ENCODE measurements around the gene LIPK.
A peak's percentile ranks its signal among the peaks of the same experiment; 100 is the strongest.
"Not testable (repeated sequence)": the region's sequence is repeated elsewhere in the genome, so short reads cannot be mapped to it uniquely, and the experiment has no call there.

Gene LIPK, protein sequence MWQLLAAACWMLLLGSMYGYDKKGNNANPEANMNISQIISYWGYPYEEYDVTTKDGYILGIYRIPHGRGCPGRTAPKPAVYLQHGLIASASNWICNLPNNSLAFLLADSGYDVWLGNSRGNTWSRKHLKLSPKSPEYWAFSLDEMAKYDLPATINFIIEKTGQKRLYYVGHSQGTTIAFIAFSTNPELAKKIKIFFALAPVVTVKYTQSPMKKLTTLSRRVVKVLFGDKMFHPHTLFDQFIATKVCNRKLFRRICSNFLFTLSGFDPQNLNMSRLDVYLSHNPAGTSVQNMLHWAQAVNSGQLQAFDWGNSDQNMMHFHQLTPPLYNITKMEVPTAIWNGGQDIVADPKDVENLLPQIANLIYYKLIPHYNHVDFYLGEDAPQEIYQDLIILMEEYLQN

DNA sequence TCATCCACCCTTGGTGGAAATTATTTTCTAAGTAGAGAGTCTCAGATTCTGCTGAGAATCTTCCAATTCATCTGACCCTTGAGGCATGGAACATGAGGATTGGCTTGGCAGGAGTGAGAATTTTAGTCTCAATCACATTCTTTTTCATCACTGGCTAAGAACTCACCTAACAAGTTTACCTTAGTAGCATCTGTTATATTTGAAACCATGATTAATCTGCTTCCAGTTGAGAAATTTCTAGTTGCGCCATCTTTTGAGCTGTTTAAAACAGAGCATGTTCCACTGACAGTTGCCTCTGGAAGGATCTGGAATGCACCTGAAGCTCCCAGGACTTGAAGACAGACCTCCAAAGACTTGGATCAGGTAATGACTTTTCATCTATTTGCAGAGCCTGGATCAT is at the start of gene LIPK:
TSS of gene LIPK (plus strand) at position 292 of the 400 bp plus-strand sequence. CDS start 18,295 bp downstream, outside the sequence.
- DNase-seq = no peak

DNA sequence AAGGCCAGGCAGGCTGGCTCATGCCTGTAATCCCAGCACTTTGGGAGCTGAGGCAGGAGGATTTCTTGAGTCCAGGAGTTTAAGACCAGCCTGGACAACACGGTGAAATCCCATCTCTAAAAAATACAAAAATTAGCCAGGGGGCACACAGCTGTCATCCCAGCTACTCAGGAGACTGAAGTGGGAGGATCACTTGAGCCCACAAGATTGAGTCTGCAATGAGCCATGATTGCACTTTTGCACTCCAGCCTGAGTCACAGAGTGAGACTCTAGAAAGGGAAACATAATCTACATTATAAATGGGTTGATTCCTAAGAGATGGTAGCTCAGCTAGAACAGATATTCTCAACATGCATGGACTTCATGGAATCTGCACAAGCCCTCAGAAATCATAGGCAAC is 48.1 kb upstream of the LIPK start:
- DNase-seq = no peak

DNA sequence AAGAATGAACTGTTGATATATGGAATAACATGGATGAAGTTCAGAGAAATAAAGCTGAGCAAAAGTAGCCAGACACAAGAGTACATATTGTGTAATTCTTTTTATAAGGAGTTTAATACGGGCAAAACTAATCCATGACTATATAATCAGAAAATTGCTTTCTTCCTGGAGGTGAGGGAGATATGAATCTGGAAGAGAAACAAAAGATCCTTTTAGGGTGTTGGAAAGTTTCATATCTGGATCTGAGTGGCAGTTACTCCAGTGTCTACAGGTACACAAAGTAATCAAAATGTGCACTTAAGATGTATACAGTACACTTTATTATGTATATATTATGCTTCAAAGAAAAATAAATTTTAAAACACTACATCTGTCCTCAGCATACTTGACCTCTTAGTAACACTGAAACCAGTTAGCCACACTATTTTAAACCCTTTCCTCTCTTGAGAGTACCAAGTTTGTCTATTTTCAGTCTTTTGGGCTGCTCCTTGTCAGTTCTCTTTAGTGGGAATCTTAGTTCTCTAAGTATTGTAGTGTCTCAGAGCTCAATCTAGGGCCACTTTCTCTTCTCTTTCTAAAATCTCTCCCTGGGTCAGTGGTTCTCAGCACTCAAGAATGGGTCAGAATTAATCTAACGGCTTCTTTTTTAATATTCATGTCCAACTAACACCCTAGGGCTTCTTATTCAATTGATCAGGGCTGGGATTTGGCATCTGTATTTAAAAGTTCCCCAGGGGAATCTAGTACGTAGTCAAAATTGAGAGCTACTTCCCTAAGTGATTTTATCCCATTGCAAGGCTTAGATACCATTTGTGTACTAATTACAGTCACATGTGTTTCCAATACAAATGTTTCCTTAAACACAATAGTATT is 46.1 kb upstream of the LIPK start:
- DNase-seq = no peak

DNA sequence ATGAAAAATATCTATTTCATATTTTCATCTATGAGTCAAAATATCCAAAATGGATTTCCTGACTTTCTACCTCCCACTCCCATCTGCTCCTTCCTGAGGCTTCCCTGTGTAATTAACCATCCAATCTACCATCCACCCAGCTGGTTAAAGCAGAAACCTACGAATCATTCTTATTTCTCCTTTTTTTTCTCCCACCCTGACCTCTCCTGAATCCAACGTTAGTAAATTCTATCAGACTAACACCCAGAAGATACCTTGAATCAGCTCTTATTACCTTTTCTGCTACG is 45.5 kb upstream of the LIPK start:
- no peak for DNase-seq

DNA sequence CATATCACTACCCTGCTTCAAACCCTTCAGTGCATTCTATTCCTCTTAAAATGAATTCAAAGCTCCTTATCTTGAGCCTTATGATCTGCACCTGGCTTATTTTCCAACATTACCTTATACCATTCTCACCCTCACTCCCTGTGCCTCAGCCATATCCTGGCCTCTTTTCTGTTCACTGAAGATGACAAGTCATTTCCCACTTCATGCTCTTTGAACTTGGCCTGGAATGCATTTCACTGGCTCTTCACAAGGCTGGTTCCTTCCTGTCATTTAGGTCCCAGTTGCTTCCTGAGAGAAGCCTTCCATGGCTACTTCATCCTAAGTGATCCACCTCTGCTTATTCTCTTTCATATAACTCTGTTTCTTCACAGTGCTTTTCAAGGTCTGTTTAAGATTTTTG is 45.0 kb upstream of the LIPK start:
- no peak for DNase-seq

DNA sequence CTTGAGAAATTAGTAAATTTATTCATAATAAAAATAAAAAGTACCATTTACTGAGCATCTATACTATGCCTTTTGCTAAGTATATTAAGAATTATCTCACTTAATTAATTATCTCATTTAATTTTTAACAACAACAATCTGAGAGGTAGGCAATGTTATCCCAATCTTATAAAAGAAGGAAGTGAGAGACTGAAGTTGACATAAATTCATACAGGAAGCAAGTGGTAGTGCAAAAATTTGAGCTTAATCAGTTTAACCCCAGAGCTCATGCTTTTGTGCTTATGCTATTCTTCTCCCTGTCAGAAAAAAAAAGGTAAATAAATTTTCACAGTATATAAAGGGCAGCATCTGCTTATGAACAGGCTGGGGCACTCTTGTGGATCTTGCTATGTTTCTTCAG is 44.5 kb upstream of the LIPK start:
- no peak for DNase-seq

DNA sequence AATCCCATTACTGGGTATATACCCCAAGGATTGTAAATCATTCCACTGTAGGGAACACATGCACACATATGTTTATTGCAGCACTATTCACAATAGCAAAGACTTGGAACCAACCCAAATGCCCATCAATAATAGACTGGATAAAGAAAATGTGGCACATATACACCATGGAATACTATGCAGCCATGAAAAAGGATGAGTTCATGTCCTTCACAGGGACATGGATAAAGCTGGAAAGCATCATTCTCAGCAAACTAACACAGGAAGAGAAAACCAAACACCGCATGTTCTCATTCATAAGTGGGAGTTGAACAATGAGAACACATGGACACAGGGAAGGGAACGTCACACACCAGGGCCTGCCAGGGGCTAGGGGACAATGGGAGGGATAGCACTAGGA is 42.9 kb upstream of the LIPK start:
- not testable (repeated sequence) for DNase-seq

DNA sequence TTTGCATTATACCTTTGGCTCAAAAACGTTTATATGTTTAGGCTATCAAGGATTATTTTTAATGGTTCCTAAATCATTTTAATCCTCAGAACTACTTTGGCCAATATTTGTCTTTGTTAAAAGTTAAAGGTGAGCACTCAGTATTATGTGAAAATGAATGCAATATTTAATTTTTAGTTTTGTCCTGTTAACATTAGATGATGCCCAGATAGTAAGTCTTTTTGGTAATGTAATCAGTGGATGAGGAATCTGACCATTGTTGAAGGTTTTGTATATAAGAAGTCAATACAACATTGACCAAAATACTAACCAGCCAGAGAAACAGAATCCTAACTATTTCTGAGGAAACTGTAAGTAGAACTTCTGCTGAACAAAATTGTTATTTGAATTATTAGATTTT is 41.9 kb upstream of the LIPK start, which contains the start of gene LIPF:
TSS of gene LIPF (plus strand) at position 301 of the 400 bp plus-strand sequence. CDS start 2,856 bp downstream, outside the sequence.
- DNase-seq = no peak

DNA sequence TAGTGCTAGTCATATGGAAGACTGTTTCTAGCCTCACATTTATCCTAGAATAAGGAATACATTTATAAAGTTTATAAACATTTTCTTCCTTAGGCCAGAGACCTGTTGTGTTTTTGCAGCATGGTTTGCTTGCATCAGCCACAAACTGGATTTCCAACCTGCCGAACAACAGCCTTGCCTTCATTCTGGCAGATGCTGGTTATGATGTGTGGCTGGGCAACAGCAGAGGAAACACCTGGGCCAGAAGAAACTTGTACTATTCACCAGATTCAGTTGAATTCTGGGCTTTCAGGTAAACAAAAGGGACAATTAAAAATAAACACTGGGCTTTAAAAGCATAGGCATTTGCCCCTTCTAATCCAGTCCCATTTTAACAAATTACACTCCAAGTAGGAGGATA is 37.6 kb upstream of the LIPK start:
- DNase-seq = no peak

DNA sequence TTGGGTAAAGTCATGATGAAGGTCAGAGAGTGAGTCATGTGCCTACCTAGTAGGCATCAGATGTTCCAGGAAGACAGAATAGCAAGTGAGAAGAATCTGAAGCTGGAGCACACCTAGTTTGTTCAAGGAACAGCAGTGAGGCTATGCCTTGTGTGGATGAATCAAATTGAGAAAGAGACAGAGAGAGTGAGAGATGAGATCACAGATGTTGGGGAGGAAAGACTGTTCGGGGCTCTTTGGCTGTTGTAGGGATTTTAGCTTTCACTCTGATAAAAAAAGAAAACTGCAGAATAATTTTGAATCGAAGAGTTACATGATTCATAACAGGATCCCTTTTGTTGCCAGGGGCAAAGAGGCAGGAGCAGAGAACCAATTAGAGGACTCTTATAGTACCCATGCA is 35.6 kb upstream of the LIPK start:
- DNase-seq = peak; percentile 88

DNA sequence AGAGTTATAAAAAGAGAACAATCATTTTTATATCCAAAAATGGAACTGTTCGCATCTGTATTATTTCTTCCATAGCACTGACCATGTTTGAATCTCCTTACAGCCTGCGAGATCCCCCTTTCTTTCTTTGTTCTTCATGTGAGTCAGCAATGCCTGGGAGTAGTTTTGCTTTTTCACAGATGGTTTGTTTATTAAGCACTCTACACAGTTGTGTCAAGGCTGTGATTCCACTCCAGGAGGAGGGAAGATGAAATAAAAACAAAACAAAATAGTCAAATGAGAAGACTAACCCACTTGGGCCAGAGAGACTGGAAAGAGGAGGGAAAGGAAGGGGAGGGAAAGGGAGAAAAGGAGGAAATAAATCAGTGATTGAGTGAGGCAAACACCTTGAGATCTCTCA is 34.0 kb upstream of the LIPK start:
- DNase-seq = no peak

DNA sequence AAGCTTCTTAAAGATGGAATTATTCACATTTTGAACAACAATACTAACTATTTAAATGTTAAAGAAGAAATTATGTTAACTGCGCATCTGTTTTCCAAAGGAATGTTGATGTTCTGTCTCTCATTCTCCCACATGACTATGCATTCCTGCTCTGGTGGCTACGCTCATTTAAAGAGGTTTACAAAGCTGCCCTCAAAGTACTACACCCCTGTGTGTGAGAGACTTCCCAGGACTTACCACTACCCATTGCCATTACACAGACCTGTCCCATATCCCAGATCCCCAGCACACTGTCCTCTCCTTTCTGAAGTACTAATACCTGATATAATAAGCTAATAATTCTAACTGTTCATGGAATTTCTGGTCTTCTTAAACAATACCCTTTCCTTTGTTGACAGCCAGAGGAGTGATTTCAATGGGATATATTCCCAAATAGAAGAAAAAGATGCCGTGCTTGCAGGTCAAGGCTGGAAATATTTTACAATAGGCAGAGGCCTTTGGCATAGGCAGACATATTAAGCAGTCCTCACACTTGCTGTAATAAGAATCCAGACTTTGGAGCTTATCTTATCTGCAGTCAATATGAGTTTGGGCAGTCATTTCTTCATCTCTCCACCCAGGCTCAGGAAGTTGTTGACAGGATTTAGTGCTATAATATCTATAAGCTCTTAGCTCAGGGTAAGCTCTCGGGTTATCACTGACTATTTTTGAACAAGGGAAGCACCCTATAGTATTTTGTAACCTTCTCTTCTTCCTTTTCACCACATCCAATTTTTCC is 29.6 kb upstream of the LIPK start:
- no peak for DNase-seq

DNA sequence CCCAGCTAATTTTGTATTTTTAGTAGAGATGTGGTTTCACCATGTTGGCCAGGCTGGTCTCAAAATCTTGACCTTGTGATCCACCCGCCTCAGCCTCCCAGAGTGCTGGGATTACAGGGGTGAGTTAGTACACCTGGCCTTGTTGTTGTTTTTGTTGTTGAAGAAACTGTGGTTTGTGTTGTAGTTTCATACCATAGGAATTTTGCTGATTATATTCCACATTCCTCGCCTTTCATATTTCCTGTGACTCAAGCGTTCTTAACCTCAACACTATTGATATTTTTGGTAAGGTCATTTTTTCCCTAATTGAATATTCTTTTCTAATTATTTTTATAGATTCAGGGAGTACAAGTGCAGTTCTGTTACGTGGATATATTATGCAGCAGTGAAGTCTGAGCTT is 25.1 kb upstream of the LIPK start:
- no peak for DNase-seq

DNA sequence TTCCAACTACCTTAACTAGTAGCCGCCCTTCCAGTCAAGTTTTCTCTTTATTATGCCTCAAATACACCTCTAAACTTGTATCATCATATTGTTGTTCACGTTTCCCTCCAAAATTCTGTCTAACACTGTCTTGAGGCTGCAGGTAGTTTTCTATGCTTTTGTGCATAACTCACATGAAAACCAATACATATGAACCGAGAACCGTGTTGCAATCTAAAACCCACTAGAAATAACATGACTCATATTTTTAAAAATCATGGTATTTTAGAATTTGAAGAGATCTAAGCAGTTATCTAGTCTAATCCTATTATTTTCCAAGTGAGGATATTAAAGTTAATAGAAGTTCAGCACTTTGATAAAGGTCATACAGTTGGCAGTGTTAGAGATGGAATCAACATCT is 23.6 kb upstream of the LIPK start:
- no peak for DNase-seq

DNA sequence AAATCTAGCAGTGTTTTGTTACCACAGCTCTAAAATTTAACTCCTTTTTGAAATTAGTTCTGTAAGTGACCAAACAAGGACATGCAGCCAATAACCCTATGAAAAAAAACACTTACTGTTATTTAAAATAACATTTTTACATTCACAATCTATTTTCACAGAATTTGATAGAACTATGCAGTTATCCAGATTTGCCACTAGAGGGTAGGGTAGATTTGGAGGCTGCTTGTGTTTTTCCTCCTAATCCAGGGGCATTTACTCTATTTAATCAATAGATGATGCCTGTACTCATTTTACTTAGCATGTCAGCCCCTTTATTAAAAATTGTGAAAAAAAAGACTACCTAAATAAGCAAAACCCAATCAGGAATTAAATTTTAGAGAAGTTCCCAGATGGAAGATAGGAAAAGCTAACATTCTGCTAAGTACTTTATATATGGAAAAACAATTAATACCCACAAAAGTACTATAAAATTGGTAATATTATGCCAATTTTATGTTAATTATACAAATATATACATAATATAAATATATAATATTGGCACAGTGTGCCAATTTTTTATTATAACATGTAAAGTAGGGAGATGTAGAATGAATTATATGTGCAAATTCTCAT is 18.1 kb upstream of the LIPK start:
- DNase-seq = peak; percentile 30

DNA sequence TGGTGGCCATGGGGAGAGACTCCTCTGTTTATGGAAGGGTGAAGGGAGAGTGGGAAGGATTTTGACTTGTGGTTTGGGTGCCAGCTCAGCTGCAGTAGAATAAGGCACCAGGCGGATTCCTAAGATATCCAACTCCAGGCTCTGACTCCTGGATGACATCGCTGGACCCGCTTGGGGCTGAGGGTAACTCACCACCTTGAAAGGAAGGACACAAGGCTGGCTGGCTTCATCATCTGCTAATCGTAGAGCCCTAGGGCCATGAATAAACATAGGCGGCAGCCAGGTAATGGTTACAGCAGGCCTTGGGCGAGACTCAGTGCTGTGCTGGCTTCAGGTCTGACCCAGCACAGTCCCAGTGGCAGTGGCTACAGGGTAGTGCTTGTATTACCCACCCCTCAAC is 16.7 kb upstream of the LIPK start:
- no peak for DNase-seq

DNA sequence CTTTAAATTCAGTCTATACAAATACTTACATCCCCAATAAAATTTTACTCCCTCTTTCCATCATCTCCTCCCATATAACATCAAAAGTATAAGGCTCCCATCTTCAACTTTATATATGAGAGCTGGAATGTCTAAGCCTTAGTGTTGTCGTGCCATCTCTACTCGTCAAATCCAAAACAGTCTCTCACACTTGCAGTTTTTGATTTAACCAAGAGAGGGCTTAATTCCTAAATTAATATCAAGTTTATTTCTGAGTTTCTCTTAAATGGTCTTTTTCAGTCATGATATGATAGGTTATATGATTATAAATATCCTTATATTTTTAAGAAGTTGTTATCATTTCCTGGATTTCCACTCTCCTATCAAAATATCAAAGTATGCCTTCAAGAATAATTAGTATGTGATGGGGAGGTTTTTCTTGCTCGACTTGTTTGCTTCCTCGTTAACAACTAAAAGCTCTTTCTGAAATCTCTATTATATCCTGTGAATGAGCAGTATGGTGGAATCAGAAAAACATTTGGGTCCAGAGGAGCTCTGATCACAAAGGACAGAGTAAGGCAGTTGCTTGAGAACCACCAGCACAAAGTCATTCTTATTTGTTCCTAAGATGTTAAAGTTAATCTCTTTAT is 12.5 kb upstream of the LIPK start:
- DNase-seq = no peak

DNA sequence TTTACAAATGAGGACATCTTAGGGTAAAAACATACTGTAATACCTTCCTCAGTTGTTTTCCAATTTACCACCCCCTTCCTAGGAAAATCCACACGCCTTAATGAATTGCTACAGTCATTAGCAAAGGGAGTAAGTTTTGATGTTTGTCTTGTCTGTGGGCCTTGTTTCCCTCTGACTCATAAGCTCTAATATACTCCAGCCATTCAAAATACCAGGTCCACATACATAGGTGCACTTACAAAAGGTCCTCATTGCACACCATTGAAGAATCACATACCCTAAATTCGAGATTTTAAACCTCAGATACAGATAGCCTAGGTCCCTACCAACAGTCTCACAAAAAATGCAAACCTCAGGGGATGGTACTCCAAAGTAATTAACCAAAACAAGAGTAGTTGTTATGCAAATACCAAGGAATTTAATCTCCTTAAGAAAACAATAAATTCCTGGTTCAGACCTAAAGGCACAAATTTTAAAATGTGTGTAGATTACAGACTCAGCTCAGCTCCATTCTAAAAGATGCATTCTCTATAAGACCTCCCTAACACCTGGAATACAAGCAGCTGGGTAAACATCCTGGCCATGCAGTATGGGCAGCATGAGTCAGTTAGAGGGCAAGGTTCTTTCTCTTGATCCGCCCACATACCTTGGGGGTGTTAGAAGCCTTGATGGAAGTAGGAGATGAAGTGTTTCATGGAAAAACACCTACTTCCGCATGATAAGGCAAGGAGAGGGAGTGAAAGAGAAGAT is 3.0 kb upstream of the LIPK start:
- DNase-seq = no peak

DNA sequence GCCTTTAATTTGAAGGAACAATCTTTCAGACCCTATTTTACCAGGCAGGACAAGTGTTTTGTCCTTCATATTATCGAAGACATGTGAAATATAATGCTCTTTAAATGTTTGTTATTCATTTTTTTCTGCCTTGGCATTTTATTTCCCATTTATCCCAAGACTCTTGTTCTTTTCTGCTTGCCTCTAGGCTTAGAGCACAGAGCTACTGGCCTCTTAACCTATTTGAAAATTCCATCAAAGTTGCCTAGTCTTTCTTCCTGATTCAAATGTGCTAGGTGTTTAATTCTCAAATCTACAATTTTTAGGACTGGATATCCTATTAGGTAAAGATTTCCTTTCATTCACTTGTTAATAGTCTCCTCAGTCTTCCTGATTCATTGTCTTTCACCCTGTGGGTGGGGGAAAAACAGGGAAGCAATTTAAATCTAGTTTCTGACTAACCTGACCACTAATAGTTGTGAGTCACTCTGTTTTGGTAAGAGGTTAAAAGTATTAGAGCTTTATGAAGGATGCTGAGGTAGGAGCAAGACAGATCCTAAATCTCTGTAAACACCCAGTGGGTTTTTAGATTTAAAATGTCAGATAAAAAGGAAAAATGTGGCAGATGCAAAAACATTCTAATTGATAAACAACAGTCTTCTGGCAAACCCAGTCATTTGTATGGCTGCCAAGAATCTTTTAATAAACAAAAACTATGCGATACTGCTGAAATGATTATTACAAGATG is 1.5 kb downstream of the LIPK start:
- no peak for DNase-seq

DNA sequence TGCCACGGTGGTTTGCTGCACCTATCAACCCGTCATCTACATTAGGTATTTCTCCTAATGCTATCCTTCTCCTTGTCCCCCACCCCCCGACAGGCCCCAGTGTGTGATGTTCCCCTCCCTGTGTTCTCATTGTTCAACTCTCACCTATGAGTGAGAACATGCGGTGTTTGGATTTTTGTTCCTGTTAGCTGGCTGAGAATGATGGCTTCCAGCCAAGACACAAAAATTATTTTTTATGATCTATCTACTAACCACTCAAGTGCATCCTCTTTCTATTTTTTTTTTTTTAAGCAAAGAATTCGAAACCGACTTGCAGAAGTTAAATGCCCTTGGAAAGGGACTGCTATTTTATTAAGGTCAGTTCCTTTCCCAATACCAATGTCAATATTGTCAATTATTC is 3.3 kb downstream of the LIPK start:
- DNase-seq = not testable (repeated sequence)

DNA sequence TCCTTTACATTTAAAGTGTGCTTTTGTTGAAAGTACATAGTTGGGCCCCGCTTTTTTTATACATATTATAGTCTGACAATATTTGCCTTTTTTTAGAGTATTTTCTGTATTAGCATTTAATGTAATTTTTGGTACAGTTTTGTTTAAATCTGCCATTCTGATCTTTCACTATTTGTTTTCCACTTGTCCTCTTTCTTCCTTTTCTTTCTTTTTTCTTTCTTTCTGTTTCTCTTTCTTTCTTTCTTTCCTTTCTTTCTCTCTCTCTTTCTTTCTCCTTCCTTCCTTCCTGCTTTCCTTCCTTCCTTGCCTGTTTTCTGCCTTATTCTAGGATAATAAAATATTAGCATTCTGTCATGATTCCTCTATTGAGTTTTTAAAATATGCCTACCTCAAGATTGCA is 9.5 kb downstream of the LIPK start:
- no peak for DNase-seq

Data from activated CD4-positive, alpha-beta T cell treated with anti-CD3 and anti-CD28 coated beads, Interleukin-2, amount 50 U/mL, for 16 hours (primary cell).